ENCODE data around the gene DNAAF5.
"Not testable (repeated sequence)": the region's sequence is repeated elsewhere in the genome, so short reads cannot be mapped to it uniquely, and the experiment has no call there.

The DNAAF5 gene

GRCh38 chr7:730501-731439 is 4.3 kb downstream of the DNAAF5 start:
- DNase-seq: no peak

- DNase-seq: no peak
Measured at GRCh38 chr7:731440-732085, 5.1 kb downstream of the DNAAF5 start.

GRCh38 chr7:732094-732541 is 5.6 kb downstream of the DNAAF5 start:
- DNase-seq: peak; percentile 72

GRCh38 chr7:732556-732955 is 6.1 kb downstream of the DNAAF5 start:
- DNase-seq: no peak

- DNase-seq: no peak
Measured at GRCh38 chr7:734214-734613, 7.7 kb downstream of the DNAAF5 start.

- no peak for DNase-seq
Measured at GRCh38 chr7:734808-735207, 8.3 kb downstream of the DNAAF5 start.

GRCh38 chr7:738241-738640 is 11.7 kb downstream of the DNAAF5 start:
- DNase-seq: no peak

- DNase-seq: no peak
Measured at GRCh38 chr7:738723-739454, 12.4 kb downstream of the DNAAF5 start.

- DNase-seq: no peak
Measured at GRCh38 chr7:739455-739982, 13.0 kb downstream of the DNAAF5 start.

GRCh38 chr7:739983-740942 is 13.8 kb downstream of the DNAAF5 start:
- no peak for DNase-seq

GRCh38 chr7:741191-741671 is 14.7 kb downstream of the DNAAF5 start:
- no peak for DNase-seq

- no peak for DNase-seq
Measured at GRCh38 chr7:741850-742249, 15.4 kb downstream of the DNAAF5 start.

- no peak for DNase-seq
Measured at GRCh38 chr7:742791-743190, 16.3 kb downstream of the DNAAF5 start.

- DNase-seq: not testable (repeated sequence)
Measured at GRCh38 chr7:743341-744127, 17.0 kb downstream of the DNAAF5 start.

GRCh38 chr7:744128-744520 is 17.6 kb downstream of the DNAAF5 start:
- DNase-seq: not testable (repeated sequence)

- no peak for DNase-seq
Measured at GRCh38 chr7:744854-745430, 18.4 kb downstream of the DNAAF5 start.

GRCh38 chr7:745431-746154 is 19.1 kb downstream of the DNAAF5 start:
- no peak for DNase-seq

GRCh38 chr7:746155-747061 is 19.9 kb downstream of the DNAAF5 start:
- DNase-seq: no peak

GRCh38 chr7:747186-747585 is 20.7 kb downstream of the DNAAF5 start:
- DNase-seq: no peak
